Parathyroid adenoma (tissue), 2 donors: ENCODE results near the gene IL1RAPL1.

Source experiments
- H2AFZ ChIP-seq: fragments of 300-600 bp; sonication (generic); one replicate; pipeline ENCODE4 v1.7.0; 2017; ENCODE audit warnings: antibody characterized with exemption, mild to moderate bottlenecking
- H3K27ac ChIP-seq: fragments of 300-600 bp; sonication (generic); one replicate; pipeline ENCODE4 v1.7.0; 2017
- H3K27me3 ChIP-seq: fragments of 300-600 bp; sonication (generic); one replicate; pipeline ENCODE4 v1.7.0; 2017; ENCODE audit warnings: low read length; ENCODE audit not compliant: control insufficient read depth, insufficient read depth
- H3K36me3 ChIP-seq: fragments of 300-600 bp; sonication (generic); one replicate; pipeline ENCODE4 v1.7.0; 2017; ENCODE audit warnings: low read length; ENCODE audit not compliant: control insufficient read depth, insufficient read depth
- H3K4me1 ChIP-seq: fragments of 300-600 bp; sonication (generic); one replicate; pipeline ENCODE4 v1.7.0; 2017; ENCODE audit warnings: control low read depth
- H3K4me2 ChIP-seq: fragments of 300-600 bp; sonication (generic); one replicate; pipeline ENCODE4 v1.7.0; 2017; ENCODE audit warnings: low read length
- H3K4me3 ChIP-seq: fragments of 300-600 bp; sonication (generic); one replicate; pipeline ENCODE4 v1.7.0; 2017; ENCODE audit warnings: low read depth, low read length
- H3K79me2 ChIP-seq: fragments of 300-600 bp; sonication (generic); one replicate; pipeline ENCODE4 v1.7.0; 2017; ENCODE audit warnings: control low read depth
- H3K9ac ChIP-seq: fragments of 300-600 bp; sonication (generic); one replicate; pipeline ENCODE4 v1.7.0; 2017; ENCODE audit warnings: mild to moderate bottlenecking
- H3K9me3 ChIP-seq: fragments of 300-600 bp; sonication (generic); one replicate; pipeline ENCODE4 v1.7.0; 2017; ENCODE audit warnings: low read length; ENCODE audit not compliant: control insufficient read depth
- TF ChIP-seq, protein P1 (sequence below): fragments of 300-600 bp; sonication (generic); IDR thresholded peaks from one replicate; pipeline ENCODE4 v1.7.0; 2017; ENCODE audit warnings: antibody characterized with exemption, mild to moderate bottlenecking
- donor health status: primary hyperparathyroidism.

Gene IL1RAPL1

DNA sequence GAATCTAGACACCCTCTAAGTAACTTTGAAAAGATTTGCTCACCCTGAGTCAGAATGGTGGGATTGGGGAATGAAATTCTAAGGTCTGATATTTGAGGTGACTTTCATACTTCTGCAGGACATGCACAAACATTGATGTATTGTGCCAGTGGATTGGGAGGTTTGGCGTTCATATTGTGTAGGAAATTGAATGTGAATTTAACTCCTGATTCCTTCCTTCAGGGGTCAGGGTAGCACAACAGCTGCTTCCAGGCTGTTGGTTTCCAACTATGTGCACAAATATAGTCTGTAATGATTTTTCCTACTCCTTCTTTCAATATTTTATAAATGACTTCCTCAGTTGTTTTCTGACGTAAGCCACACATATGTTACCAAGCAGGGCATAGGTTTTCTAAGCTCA is 3.1 kb downstream of the IL1RAPL1 start:
- Histone ChIP-seq H3K4me1 (no peaks in the 10 kb centered on the region), H3K27ac (no peak overlapping the region), H3K4me3 (no peak overlapping the region), H3K36me3 (no peaks in the 10 kb centered on the region), H3K9me3 (no peaks in the 10 kb centered on the region), H3K9ac (no peak overlapping the region), H3K79me2 (no peaks in the 10 kb centered on the region), H3K4me2 (no peak overlapping the region), H2AFZ (no peak overlapping the region), H3K27me3 (no peaks in the 10 kb centered on the region)
- TF ChIP-seq, protein P1, sequence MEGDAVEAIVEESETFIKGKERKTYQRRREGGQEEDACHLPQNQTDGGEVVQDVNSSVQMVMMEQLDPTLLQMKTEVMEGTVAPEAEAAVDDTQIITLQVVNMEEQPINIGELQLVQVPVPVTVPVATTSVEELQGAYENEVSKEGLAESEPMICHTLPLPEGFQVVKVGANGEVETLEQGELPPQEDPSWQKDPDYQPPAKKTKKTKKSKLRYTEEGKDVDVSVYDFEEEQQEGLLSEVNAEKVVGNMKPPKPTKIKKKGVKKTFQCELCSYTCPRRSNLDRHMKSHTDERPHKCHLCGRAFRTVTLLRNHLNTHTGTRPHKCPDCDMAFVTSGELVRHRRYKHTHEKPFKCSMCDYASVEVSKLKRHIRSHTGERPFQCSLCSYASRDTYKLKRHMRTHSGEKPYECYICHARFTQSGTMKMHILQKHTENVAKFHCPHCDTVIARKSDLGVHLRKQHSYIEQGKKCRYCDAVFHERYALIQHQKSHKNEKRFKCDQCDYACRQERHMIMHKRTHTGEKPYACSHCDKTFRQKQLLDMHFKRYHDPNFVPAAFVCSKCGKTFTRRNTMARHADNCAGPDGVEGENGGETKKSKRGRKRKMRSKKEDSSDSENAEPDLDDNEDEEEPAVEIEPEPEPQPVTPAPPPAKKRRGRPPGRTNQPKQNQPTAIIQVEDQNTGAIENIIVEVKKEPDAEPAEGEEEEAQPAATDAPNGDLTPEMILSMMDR = no peak

DNA sequence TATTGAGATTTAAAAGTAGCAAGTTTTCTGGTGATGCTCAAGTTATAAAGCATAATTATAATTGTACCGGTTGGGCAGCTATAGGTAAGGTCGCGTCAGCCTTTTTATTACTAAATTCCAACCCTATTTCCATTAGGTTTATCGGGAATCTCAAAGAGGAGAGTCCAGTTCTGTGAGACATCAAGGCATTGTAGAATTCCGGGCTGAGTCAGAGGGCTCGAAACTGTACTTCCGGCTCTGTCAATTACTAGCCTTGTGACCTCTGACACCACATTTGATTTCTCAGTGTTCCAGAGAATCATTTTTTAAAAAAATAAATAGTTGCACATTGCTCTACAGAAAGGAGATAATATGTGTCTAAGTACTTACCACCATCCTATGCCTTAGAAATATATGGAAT is 4.3 kb downstream of the IL1RAPL1 start:
- no peaks in the 10 kb centered on the region for H3K79me2 ChIP-seq
- H3K4me2 ChIP-seq = no peak overlapping the region
- no peaks in the 10 kb centered on the region for H3K27me3 ChIP-seq
- H2AFZ ChIP-seq = no peak overlapping the region
- H3K4me3 ChIP-seq = no peak overlapping the region
- H3K9me3 ChIP-seq = no peaks in the 10 kb centered on the region
- H3K27ac ChIP-seq = no peak overlapping the region
- H3K9ac ChIP-seq = no peak overlapping the region
- TF ChIP-seq, protein P1 = no peak
- no peaks in the 10 kb centered on the region for H3K4me1 ChIP-seq
- H3K36me3 ChIP-seq = no peaks in the 10 kb centered on the region

DNA sequence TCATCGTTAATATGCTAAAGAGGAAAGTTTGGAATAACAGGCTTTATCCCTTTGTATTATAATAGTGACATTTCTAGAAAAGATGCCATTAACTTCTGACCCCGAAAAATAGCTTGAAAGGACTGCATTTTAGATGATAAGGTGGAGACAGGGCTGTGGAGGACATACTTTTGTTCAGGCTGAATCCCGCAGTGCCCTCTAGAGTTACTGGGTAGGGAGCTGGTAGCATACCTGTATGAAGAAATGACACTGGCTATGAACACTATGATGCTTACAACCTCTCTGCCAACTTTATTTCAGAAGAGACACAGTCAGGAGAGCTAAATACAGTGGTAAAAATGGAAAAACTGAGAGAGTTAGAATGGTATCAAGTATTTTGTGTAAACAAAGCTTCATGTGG is 8.1 kb downstream of the IL1RAPL1 start:
- Histone ChIP-seq H3K27me3 (no peaks in the 10 kb centered on the region), H3K4me3 (no peak overlapping the region), H3K36me3 (no peaks in the 10 kb centered on the region), H3K9me3 (no peaks in the 10 kb centered on the region), H3K9ac (no peak overlapping the region), H3K27ac (no peak overlapping the region), H3K4me2 (no peak overlapping the region), H2AFZ (no peak overlapping the region), H3K79me2 (no peaks in the 10 kb centered on the region), H3K4me1 (no peaks in the 10 kb centered on the region)
- TF ChIP-seq, protein P1 = no peak

DNA sequence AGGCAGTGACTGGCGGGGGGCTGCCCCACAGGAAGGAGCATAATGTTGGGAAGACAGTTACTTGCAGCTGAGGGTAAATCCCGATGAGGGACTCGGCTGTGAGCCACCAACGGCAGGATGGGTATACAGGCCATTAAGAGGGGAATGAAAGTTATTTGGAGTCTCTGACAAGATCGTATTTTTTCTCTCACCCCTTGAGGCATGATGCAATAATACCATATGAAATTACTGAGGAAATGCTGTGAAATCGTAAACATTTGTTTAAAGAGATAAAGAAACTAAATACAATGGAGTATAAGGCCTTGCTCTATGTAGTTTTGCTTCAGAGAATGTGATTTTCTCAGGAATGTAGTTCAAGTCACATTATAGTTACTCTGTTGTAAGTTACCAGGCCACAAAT is 12.7 kb downstream of the IL1RAPL1 start:
- H3K27ac ChIP-seq = no peak overlapping the region

DNA sequence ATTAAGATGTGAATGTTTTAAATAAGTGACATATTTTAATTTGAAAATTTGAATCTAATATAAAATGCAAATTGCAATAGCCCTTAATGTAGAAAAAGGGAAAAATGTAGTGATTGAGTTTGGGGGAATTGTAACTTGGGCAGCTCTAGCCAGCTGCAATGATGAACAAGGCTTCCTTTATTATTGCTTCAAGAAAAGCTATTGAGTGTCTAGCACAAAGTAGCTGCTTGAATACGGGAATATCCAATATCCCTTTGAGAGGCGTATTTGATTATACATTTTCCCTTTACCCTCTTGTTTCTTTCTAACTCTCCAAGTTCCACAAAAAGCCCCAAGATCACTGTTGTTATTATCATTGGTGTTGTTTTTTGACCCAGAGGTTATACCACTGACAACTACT is 21.8 kb downstream of the IL1RAPL1 start:
- Histone ChIP-seq H3K27ac (no peak overlapping the region), H3K9me3 (no peaks in the 10 kb centered on the region), H3K36me3 (no peaks in the 10 kb centered on the region), H3K9ac (no peak overlapping the region), H3K4me1 (no peaks in the 10 kb centered on the region), H3K4me3 (no peak overlapping the region), H2AFZ (no peak overlapping the region), H3K27me3 (no peaks in the 10 kb centered on the region), H3K4me2 (no peak overlapping the region), H3K79me2 (no peaks in the 10 kb centered on the region)
- TF ChIP-seq, protein P1 = no peak

More for the DNA sequence above, 12.7 kb downstream of the IL1RAPL1 start:
- H3K9me3 ChIP-seq = no peaks in the 10 kb centered on the region
- H3K27me3 ChIP-seq = no peaks in the 10 kb centered on the region
- no peak overlapping the region for H3K9ac ChIP-seq
- no peaks in the 10 kb centered on the region for H3K36me3 ChIP-seq
- no peaks in the 10 kb centered on the region for H3K79me2 ChIP-seq
- H3K4me3 ChIP-seq = no peak overlapping the region
- no peaks in the 10 kb centered on the region for H3K4me1 ChIP-seq
- no peak overlapping the region for H3K4me2 ChIP-seq
- TF ChIP-seq, protein P1 = no peak
- H2AFZ ChIP-seq = no peak overlapping the region
